HEK293 (cell line): Measurements from ENCODE around the gene ANKRD44.

ENCODE experiments used
- CTCF ChIA-PET: fragments of 350-600 bp; formaldehyde crosslinking; extraction: SDS; loops from one replicate; lab custom pipeline; 2021; ENCODE audit warnings: antibody characterized with exemption; lab: Yijun Ruan, JAX
- POLR2A ChIA-PET: fragments of 300-600 bp; formaldehyde crosslinking; extraction: SDS; loops from one replicate; lab custom pipeline; 2020; ENCODE audit warnings: antibody characterized with exemption, inconsistent platforms; lab: Yijun Ruan, JAX
- H3K27ac ChIP-seq: fragments of 200-500 bp; sonication (Bioruptor generic); 2 replicates; pipeline ENCODE4 v1.5.1; 2014; ENCODE audit warnings: low read depth, low read length, control low read depth, inconsistent platforms; ENCODE audit errors: extremely low read depth
- H3K36me3 ChIP-seq, 2 experiments: fragments of 200-500 bp in 1 of 2; sonication (Bioruptor generic) in 1 of 2; 1 replicate in 1 of 2; 2 replicates in 1 of 2; pipeline ENCODE4 v1.5.1; 2014 to 2017; ENCODE audit warnings: inconsistent platforms in 2 of 2, low read length in 2 of 2; ENCODE audit not compliant: control insufficient read depth in 2 of 2, insufficient read depth in 1 of 2
- H3K4me1 ChIP-seq: fragments of 200-500 bp; sonication (Bioruptor generic); 2 replicates; pipeline ENCODE4 v1.5.1; 2014; ENCODE audit warnings: mild to moderate bottlenecking, low read length, inconsistent platforms; ENCODE audit not compliant: control insufficient read depth, insufficient read depth
- H3K4me3 ChIP-seq: 2 replicates; pipeline ENCODE4 v1.5.1; 2011; ENCODE audit warnings: low read depth, mild to moderate bottlenecking, control low read depth, low read length, moderate library complexity
- H3K9me3 ChIP-seq: fragments of 200-500 bp; sonication (Bioruptor generic); 2 replicates; pipeline ENCODE4 v1.5.1; 2014; ENCODE audit warnings: low read depth, low read length, inconsistent platforms; ENCODE audit not compliant: control insufficient read depth, insufficient read depth
- EGR2 ChIP-seq: fragments of 450-650 bp; formaldehyde crosslinking; IDR thresholded peaks from 2 replicates; pipeline ENCODE4 v1.5.1; 2016; ENCODE audit warnings: low read depth, missing biosample characterization, missing genetic modification characterization
- GLIS2 ChIP-seq: fragments of 450-650 bp; formaldehyde crosslinking; IDR thresholded peaks from 2 replicates; pipeline ENCODE4 v1.5.1; 2016; ENCODE audit warnings: missing biosample characterization, missing genetic modification characterization
- KLF1 ChIP-seq: fragments of 450-650 bp; formaldehyde crosslinking; IDR thresholded peaks from 2 replicates; pipeline ENCODE4 v1.5.1; 2016; ENCODE audit warnings: missing biosample characterization, missing genetic modification characterization
- OSR2 ChIP-seq: fragments of 450-650 bp; formaldehyde crosslinking; IDR thresholded peaks from 2 replicates; pipeline ENCODE4 v1.5.1; 2016; ENCODE audit warnings: missing biosample characterization, missing genetic modification characterization
- REPIN1 ChIP-seq: fragments of 450-650 bp; formaldehyde crosslinking; IDR thresholded peaks from 2 replicates; pipeline ENCODE4 v1.5.1; 2017; ENCODE audit warnings: missing biosample characterization, missing genetic modification characterization, low read depth
- ZBTB17 ChIP-seq: fragments of 450-650 bp; formaldehyde crosslinking; IDR thresholded peaks from 2 replicates; pipeline ENCODE4 v1.5.1; 2016; ENCODE audit warnings: missing biosample characterization, missing genetic modification characterization
- ZBTB7A ChIP-seq: fragments of 450-650 bp; formaldehyde crosslinking; IDR thresholded peaks from 2 replicates; pipeline ENCODE4 v1.5.1; 2016; ENCODE audit warnings: low read depth, missing biosample characterization, missing genetic modification characterization
- ZFP3 ChIP-seq: fragments of 450-650 bp; formaldehyde crosslinking; IDR thresholded peaks from 2 replicates; pipeline ENCODE4 v1.5.1; 2016; ENCODE audit warnings: low read depth, missing biosample characterization, missing genetic modification characterization
- ZFP41 ChIP-seq: fragments of 450-650 bp; formaldehyde crosslinking; IDR thresholded peaks from 2 replicates; pipeline ENCODE4 v1.5.1; 2016; ENCODE audit warnings: missing biosample characterization, missing genetic modification characterization, borderline replicate concordance
- ZNF23 ChIP-seq: fragments of 450-650 bp; formaldehyde crosslinking; IDR thresholded peaks from 2 replicates; pipeline ENCODE4 v1.5.1; 2016; ENCODE audit warnings: missing biosample characterization, missing genetic modification characterization, borderline replicate concordance
- ZNF274 ChIP-seq, 2 experiments: fragments of 200-500 bp in 1 of 2; fragments of 450-650 bp in 1 of 2; sonication (Bioruptor generic) in 1 of 2; formaldehyde crosslinking in 1 of 2; IDR thresholded peaks; 2 replicates each; pipeline versions ENCODE4 v1.5.1 to v1.6.1; 2014 to 2016; ENCODE audit warnings: borderline replicate concordance in 1 of 2, inconsistent platforms in 1 of 2, low read length in 1 of 2, missing biosample characterization in 1 of 2, missing genetic modification characterization in 1 of 2
- ZNF354C ChIP-seq: fragments of 450-650 bp; formaldehyde crosslinking; IDR thresholded peaks from 2 replicates; pipeline ENCODE4 v1.5.1; 2016; ENCODE audit warnings: missing biosample characterization, missing genetic modification characterization, low read depth, borderline replicate concordance
- ZNF514 ChIP-seq: fragments of 450-650 bp; formaldehyde crosslinking; IDR thresholded peaks from 2 replicates; pipeline ENCODE4 v1.5.1; 2016; ENCODE audit warnings: missing biosample characterization, missing genetic modification characterization
- ZNF560 ChIP-seq: fragments of 450-650 bp; formaldehyde crosslinking; IDR thresholded peaks from 2 replicates; pipeline ENCODE4 v1.5.1; 2017; ENCODE audit warnings: missing biosample characterization, missing genetic modification characterization, borderline replicate concordance
- ZNF571 ChIP-seq: fragments of 450-650 bp; formaldehyde crosslinking; IDR thresholded peaks from 2 replicates; pipeline ENCODE4 v1.5.0; 2017; ENCODE audit warnings: missing biosample characterization, missing genetic modification characterization
- ZNF654 ChIP-seq: fragments of 450-650 bp; formaldehyde crosslinking; IDR thresholded peaks from 2 replicates; pipeline ENCODE4 v1.5.1; 2016; ENCODE audit warnings: low read depth, missing biosample characterization, missing genetic modification characterization
- ZNF658 ChIP-seq: fragments of 450-650 bp; formaldehyde crosslinking; IDR thresholded peaks from 2 replicates; pipeline ENCODE4; 2016; ENCODE audit warnings: missing biosample characterization, missing genetic modification characterization
- ZNF660 ChIP-seq: fragments of 450-650 bp; IDR thresholded peaks from 2 replicates; pipeline ENCODE4 v1.5.1; 2018; ENCODE audit warnings: missing biosample characterization, mild to moderate bottlenecking, missing genetic modification characterization
- ZSCAN16 ChIP-seq: fragments of 450-650 bp; formaldehyde crosslinking; IDR thresholded peaks from 2 replicates; pipeline ENCODE4 v1.5.1; 2016; ENCODE audit warnings: missing biosample characterization, missing genetic modification characterization
- TF ChIP-seq, protein P1 (sequence below): fragments of 450-650 bp; IDR thresholded peaks from 2 replicates; pipeline ENCODE4 v1.5.1; 2018; ENCODE audit warnings: missing biosample characterization, missing genetic modification characterization
- TF ChIP-seq, protein P2 (sequence below): fragments of 450-650 bp; formaldehyde crosslinking; IDR thresholded peaks from 2 replicates; pipeline ENCODE4 v1.5.1; 2016; ENCODE audit warnings: missing biosample characterization, missing genetic modification characterization
- TF ChIP-seq, protein P3 (sequence below): fragments of 450-650 bp; formaldehyde crosslinking; conservative IDR thresholded peaks from 2 replicates; pipeline ENCODE4 v1.5.1; 2016; ENCODE audit warnings: low read depth, missing biosample characterization, missing genetic modification characterization
- TF ChIP-seq, protein P4 (sequence below): fragments of 450-650 bp; formaldehyde crosslinking; IDR thresholded peaks from 2 replicates; pipeline ENCODE4 v1.5.1; 2016; ENCODE audit warnings: missing biosample characterization, missing genetic modification characterization

ANKRD44 gene

DNA sequence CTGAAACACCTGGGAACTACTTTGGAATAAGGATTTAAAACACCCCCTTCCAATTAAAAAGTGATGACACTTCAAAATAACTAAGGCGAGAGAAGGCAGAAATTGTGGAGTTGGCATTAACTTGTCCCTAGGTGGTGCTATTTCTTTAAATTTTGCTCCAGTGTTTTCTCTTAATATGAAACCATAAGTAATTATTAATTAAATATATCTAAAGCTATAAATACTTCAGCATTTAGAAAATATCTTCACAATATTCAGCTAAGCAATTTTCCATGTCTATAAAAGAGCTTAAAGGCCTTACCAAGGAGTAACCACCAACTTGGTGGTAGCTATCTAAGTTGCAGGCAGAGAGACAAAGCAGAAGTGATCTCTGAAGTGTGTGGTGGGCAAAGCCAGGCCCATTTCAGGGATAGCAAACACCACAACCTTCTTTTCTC is 197.3 kb downstream of the ANKRD44 start:
- no peaks in the 10 kb centered on the region for H3K4me1 ChIP-seq
- TF ChIP-seq ZNF560 (tag by site-specific recombination) (no peak), ZSCAN16 (tag by site-specific recombination) (no peak), ZNF654 (tag by site-specific recombination) (peak; percentile 60), ZNF274 (IDR thresholded peaks at IDR 0.05; ENCODE audit: low read length) (no peak), ZNF274 (tag by site-specific recombination; IDR thresholded peaks at IDR 0.05; ENCODE audit: borderline replicate concordance) (no peak), ZNF571 (tag by site-specific recombination) (no peak), ZNF660 (0 out of 2 replicates have a peak, but pooled peaks have one; percentile 26), OSR2 (tag by site-specific recombination) (no peak), EGR2 (tag by site-specific recombination) (no peak), ZNF514 (tag by site-specific recombination) (no peak), ZNF23 (tag by site-specific recombination) (no peak)
- TF ChIP-seq, protein P1, sequence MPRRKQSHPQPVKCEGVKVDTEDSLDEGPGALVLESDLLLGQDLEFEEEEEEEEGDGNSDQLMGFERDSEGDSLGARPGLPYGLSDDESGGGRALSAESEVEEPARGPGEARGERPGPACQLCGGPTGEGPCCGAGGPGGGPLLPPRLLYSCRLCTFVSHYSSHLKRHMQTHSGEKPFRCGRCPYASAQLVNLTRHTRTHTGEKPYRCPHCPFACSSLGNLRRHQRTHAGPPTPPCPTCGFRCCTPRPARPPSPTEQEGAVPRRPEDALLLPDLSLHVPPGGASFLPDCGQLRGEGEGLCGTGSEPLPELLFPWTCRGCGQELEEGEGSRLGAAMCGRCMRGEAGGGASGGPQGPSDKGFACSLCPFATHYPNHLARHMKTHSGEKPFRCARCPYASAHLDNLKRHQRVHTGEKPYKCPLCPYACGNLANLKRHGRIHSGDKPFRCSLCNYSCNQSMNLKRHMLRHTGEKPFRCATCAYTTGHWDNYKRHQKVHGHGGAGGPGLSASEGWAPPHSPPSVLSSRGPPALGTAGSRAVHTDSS (tag by site-specific recombination) = no peak
- TF ChIP-seq, protein P2, sequence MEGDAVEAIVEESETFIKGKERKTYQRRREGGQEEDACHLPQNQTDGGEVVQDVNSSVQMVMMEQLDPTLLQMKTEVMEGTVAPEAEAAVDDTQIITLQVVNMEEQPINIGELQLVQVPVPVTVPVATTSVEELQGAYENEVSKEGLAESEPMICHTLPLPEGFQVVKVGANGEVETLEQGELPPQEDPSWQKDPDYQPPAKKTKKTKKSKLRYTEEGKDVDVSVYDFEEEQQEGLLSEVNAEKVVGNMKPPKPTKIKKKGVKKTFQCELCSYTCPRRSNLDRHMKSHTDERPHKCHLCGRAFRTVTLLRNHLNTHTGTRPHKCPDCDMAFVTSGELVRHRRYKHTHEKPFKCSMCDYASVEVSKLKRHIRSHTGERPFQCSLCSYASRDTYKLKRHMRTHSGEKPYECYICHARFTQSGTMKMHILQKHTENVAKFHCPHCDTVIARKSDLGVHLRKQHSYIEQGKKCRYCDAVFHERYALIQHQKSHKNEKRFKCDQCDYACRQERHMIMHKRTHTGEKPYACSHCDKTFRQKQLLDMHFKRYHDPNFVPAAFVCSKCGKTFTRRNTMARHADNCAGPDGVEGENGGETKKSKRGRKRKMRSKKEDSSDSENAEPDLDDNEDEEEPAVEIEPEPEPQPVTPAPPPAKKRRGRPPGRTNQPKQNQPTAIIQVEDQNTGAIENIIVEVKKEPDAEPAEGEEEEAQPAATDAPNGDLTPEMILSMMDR (tag by site-specific recombination) = 0 out of 2 replicates have a peak, but pooled peaks have one; percentile 18
- no peaks in the 10 kb centered on the region for H3K36me3 ChIP-seq
- no peak overlapping the region for H3K4me3 ChIP-seq
- no peak overlapping the region for H3K27ac ChIP-seq
- H3K9me3 ChIP-seq = no peaks in the 10 kb centered on the region
- CTCF ChIA-PET = interaction anchor here (0.6 to 9.8 kb wide), 58 partner anchors 9 to 1265 kb away, joined by 3 to 115 read pairs (median 4); no protein-coding TSS in a partner anchor
- POLR2A ChIA-PET = no interaction called here

DNA sequence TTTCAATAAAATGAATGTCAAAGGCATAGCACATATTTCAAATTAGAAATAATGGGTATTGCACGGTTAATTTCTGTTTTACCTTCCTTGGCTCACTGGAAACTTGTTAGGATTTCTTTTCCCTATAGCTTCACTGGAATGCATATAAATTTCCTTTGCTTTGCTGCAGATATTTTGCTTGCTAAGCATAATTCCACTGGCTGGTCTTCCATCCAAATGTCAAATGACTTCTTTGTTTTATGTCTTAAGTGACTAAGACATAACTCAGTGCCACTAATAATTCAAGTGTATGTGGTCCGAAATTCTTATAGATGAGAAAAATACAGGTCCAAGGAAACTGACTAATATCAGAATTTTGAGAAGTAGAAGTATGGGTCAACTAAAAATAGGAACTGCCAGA is 201.3 kb downstream of the ANKRD44 start:
- Histone ChIP-seq H3K27ac (no peak overlapping the region), H3K36me3 (no peaks in the 10 kb centered on the region), H3K9me3 (no peaks in the 10 kb centered on the region), H3K4me3 (no peak overlapping the region), H3K4me1 (no peaks in the 10 kb centered on the region)
- ChIA-PET CTCF (interaction anchor here (0.7 to 9.8 kb wide), 3 partner anchors 10 to 82 kb away, joined by 5 to 115 read pairs (median 6); no protein-coding TSS in a partner anchor), POLR2A (no interaction called here)
- no peak for TF ChIP-seq ZFP3 (tag by site-specific recombination)
- TF ChIP-seq KLF1 (tag by site-specific recombination) = no peak
- TF ChIP-seq GLIS2 (tag by site-specific recombination) = no peak
- TF ChIP-seq ZNF354C (tag by site-specific recombination) = no peak
- TF ChIP-seq, protein P3, sequence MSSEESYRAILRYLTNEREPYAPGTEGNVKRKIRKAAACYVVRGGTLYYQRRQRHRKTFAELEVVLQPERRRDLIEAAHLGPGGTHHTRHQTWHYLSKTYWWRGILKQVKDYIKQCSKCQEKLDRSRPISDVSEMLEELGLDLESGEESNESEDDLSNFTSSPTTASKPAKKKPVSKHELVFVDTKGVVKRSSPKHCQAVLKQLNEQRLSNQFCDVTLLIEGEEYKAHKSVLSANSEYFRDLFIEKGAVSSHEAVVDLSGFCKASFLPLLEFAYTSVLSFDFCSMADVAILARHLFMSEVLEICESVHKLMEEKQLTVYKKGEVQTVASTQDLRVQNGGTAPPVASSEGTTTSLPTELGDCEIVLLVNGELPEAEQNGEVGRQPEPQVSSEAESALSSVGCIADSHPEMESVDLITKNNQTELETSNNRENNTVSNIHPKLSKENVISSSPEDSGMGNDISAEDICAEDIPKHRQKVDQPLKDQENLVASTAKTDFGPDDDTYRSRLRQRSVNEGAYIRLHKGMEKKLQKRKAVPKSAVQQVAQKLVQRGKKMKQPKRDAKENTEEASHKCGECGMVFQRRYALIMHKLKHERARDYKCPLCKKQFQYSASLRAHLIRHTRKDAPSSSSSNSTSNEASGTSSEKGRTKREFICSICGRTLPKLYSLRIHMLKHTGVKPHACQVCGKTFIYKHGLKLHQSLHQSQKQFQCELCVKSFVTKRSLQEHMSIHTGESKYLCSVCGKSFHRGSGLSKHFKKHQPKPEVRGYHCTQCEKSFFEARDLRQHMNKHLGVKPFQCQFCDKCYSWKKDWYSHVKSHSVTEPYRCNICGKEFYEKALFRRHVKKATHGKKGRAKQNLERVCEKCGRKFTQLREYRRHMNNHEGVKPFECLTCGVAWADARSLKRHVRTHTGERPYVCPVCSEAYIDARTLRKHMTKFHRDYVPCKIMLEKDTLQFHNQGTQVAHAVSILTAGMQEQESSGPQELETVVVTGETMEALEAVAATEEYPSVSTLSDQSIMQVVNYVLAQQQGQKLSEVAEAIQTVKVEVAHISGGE (tag by site-specific recombination) = no peak
- no peak for TF ChIP-seq ZBTB7A
- TF ChIP-seq, protein P4, sequence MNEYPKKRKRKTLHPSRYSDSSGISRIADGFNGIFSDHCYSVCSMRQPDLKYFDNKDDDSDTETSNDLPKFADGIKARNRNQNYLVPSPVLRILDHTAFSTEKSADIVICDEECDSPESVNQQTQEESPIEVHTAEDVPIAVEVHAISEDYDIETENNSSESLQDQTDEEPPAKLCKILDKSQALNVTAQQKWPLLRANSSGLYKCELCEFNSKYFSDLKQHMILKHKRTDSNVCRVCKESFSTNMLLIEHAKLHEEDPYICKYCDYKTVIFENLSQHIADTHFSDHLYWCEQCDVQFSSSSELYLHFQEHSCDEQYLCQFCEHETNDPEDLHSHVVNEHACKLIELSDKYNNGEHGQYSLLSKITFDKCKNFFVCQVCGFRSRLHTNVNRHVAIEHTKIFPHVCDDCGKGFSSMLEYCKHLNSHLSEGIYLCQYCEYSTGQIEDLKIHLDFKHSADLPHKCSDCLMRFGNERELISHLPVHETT (tag by site-specific recombination) = no peak
- TF ChIP-seq, protein P2 (tag by site-specific recombination) = no peak
- TF ChIP-seq ZBTB17 (tag by site-specific recombination) = no peak
- no peak for TF ChIP-seq ZFP41 (tag by site-specific recombination)
- no peak for TF ChIP-seq ZNF514 (tag by site-specific recombination)
- no peak for TF ChIP-seq REPIN1 (tag by site-specific recombination)
- TF ChIP-seq ZNF658 = no peak
